ENCODE measurements around the gene COCH.
"Not testable (repeated sequence)": the region's sequence is repeated elsewhere in the genome, so short reads cannot be mapped to it uniquely, and the experiment has no call there.

The COCH gene

DNA sequence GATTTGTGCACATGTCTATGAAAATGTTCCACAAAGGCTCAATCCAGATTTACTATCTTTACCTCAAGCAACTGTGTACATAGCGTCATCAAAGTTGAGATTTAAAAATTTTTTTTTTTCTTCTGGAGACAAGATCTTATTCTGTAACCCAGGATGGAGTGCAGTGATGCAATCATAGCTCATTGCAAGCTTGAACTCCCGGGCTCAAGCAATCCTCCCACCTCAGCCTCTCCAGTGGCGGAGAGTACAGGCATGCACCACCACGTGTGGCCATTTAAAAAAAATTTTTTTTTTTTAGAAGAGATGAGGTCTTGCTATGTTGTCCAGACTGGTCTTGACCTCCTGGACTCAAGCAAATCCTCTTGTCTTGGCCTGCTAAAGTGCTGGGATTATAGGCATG is 2.3 kb downstream of the COCH start:
- no peak for DNase-seq

DNA sequence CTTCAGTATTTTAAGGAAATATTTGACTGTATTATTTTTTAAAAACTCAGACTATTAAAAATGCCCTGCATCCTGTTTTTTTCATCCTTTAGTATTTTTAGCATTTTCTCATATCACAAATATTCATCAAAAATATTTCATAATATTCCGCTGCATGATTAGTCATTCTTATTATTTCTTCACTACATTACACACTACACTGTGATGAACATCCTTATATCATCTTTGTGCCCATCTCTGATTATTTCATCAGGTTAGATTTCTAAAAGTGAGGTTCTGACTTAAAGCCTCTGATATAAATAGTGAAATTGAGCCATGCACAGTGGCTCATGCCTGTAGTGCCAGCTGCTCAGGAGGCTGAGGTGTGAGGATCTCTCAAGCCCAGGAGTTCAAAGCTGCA is 8.1 kb downstream of the COCH start:
- no peak for DNase-seq

DNA sequence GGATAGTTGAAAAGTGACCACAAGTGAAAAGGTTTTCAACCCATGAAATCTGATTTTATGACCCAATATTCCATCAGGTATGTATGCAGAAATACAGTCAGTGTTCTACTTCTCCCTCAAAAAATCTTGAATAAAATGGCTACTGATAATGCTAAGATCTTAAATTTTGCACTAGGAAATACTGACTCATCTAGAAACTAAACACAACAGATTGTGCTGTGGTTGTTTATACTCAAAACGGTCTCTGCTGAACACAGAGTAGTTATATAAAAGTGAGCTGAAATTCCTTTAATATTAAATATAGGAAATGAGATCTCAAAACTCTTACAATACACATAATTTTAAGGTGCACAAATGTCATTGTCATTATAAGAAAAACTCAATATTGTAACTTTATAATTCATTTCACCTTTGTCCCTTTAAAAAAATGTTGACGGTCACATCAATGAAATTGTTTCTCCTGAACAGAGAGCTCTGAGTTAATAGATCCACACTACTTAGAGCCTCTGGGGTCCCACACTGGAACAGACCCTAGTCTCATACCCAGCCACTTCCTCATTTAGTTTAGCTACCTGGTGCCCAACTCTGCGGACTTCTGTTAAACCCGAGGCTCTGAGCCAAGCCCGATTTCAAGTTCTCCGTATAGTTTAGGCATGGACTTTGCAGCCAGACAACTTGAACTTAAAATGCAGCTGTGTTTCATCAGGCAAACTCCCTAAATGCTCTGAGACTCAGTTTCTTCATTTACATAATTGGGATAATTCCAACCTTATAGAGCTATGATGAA is 9.3 kb downstream of the COCH start:
- no peak for DNase-seq

DNA sequence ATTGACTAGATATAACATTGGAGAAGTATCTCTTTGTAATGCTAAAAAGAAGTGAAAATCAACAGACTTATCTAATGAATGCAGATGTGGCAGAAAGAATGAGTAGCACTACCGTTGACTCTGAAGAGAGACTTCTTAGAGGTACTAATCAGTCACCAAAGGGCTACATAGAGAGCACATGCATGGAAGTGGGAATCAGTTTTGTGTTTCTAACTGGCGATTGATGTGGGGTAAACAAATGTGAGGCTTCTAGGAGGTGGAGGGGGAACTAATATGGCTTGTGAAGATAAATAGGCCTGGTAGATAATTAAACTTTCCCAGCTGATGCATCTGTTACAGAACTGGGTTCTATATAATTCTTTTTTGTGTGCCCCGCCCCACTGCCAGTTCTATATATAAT is 10.5 kb downstream of the COCH start:
- no peak for DNase-seq

DNA sequence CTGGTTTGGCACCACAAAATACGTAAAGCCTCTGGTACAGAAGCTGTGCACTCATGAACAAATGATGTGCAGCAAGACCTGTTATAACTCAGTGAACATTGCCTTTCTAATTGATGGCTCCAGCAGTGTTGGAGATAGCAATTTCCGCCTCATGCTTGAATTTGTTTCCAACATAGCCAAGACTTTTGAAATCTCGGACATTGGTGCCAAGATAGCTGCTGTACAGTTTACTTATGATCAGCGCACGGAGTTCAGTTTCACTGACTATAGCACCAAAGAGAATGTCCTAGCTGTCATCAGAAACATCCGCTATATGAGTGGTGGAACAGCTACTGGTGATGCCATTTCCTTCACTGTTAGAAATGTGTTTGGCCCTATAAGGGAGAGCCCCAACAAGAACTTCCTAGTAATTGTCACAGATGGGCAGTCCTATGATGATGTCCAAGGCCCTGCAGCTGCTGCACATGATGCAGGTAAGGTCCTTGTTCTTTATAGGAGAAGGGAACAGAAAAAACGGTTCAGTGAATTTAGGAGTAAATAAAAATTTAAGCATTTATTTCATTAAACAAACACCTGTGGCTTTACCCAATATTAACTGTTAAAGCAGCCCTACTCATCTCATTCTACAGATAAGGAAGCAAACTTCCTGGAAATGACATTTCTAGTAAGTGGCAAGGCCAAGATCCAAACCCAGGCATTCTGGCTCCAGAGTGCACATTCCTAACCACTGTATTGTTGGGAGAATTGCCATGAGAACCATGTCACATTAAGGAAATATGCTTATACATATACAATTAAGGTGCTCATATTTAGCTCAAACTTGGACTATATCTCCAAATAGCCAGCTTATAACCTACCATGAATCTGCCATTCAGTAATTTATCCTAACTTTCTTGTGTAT is 11.7 kb downstream of the COCH start:
- no peak for DNase-seq

DNA sequence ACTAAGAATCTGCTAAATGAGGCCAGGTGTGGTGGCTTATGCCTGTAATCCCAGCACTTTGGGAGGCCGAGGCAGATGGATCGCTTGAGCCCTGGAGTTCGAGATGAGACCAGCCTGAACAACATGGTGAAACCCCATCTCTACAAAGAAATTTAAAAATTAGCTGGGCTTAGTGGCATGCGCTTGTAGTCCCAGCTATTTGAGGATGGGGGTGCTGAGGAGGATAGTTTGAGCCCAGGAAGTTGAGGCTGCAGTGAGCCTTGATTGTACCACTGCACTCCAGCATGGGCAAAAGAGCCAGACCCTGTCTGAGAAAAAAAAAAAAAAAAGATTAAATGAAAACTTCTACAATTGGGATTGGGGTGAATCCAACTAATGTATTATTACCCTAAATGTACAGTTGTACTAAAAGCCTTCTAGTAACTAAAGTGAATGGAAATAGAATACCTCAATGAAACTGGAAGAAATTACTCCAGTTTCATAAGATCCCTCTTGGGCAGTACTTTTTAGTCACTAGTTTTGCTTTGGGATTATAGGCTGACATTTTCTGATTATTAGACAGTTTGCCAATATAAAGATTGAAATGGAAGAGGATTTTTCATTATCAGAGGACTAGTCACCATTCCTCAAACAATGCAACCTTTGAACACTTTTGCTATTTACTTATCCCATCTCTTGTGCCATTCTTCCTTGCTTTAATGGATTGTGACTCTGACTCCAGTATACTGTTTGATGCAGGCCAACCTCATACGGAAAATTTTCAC is 14.3 kb downstream of the COCH start:
- no peak for DNase-seq

DNA sequence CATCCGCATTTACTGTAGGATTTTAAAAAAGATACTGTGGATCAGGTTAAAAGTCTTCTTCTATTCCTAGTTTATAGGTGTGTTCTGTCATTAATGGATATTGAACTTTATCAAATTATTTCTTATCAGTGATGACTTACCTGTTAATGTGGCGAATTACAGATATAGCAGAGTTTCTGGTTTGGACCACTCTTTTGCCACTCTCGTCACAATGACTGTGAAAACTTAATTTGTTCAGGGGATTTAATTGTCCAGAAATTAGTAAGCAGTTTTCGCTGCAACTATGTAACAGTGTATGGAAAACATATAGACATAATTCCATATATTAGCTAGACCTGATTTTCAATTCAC is 14.9 kb downstream of the COCH start:
- no peak for DNase-seq

DNA sequence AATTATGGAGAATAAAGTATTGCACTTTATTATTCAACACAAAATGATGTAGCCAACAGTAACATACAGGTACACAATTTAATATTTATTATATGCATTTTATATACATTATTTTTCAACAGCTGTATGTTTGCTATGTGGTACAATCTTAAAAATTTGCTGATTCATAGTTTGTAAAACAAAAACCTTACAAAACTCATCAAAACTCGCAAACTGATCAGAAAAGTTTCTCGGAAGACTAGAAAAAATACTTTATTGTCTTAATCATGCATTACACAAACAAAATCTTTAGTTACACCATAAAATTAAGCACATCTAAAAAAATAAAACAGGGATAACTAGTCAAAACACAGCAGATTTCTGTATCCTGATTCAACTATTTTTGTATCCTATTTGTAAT is 19.5 kb downstream of the COCH start:
- DNase-seq: no peak

DNA sequence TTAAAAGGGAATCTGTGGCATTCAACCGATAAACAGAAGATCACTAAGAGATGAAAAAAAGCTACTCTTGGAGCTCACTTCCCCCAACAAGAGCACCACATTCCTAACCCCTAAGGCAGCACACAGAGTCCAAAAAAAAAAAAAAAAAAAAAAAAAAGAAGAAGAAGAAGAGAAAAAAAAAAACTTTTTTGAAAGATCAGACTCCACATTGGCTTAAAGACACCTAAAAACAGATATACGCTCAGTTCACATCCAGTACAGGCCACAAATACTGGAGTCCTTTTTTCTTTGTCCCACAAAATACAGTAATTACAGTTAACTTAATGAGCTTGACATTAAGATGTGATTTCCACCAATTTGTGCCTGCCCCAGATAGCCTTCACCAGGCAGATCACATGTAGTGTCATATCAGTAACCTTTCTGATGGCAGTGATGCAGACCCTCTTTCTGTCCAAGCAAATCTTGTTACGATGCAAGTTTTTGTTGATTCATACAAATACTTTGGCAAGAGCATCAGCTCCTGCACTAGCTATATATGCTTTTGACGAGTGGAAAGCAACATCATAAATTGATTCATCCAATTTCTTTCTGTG is 20.7 kb downstream of the COCH start:
- no peak for DNase-seq

DNA sequence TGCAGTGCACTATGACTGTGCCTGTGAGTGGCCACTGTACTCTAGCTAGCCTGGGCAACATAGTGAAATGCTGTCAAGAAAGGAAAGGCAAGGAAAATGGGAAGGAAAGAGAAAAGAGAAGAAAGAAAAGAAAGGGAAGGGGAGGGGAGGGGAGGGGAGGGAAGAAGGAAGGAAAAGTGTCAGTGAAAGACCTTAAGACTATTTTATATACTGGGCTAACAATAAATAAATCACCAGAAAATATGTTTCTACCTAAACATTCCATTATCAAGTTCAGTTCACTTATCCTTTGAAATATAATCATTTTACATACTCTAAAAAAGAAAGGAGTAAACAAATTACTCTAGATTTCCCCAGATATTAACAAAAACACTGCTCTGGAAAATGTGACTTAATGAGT is 22.1 kb downstream of the COCH start:
- DNase-seq: no peak

DNA sequence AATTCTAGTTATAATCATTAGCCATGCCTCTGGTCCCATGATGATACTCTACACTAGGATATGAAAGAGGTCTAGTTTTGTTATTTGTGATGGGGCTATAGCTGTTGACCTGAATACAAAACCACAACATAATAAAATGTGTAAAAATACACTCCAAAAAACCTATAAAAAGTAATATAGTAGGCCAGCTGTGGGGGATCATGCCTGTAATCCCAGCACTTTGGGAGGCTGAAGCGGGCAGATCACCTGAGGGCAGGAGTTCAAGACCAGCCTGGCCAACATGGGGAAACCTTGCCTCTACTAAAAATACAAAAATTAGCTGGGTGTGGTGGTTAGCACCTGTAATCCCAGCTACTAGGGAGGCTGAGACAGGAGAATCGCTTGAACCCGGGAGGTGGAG is 22.8 kb downstream of the COCH start:
- DNase-seq: not testable (repeated sequence)

DNA sequence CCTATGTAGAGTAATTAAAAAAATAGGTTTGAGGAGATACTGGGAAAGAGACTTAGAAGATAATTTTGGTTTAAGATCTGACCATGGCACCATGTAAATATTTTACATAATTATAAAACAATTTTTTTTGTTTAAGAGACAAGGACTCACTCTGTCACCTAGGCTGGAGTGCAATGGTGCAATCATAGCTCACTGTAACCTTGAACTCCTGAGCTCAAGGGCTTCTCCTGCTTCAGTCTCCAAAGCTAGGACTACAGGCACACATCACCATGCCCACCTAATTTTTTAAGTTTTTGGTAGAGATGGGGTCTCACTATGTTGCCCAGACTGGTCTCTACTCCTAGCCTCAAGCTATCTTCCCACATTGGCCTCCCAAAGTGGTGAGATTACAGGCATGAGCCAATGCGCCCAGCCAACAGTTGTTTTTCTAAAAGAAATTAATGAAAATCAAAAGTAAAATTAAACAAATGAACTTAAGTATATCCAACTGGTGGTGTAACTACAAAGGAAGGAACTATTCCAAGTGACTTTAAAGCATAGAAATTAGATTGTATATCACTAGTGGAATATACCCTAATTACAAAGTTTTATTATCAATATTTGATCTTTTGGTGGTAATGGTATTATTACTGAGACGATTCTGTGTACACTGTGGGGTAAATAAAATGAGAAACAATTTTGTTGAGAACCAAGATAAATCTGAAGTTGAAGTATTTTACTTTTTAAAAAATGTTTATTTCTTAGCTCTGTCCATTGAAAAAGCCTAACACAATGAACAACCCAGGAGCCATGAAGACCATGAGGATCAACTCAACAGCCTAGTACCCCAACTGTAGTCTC is 29.1 kb downstream of the COCH start:
- DNase-seq: no peak

DNA sequence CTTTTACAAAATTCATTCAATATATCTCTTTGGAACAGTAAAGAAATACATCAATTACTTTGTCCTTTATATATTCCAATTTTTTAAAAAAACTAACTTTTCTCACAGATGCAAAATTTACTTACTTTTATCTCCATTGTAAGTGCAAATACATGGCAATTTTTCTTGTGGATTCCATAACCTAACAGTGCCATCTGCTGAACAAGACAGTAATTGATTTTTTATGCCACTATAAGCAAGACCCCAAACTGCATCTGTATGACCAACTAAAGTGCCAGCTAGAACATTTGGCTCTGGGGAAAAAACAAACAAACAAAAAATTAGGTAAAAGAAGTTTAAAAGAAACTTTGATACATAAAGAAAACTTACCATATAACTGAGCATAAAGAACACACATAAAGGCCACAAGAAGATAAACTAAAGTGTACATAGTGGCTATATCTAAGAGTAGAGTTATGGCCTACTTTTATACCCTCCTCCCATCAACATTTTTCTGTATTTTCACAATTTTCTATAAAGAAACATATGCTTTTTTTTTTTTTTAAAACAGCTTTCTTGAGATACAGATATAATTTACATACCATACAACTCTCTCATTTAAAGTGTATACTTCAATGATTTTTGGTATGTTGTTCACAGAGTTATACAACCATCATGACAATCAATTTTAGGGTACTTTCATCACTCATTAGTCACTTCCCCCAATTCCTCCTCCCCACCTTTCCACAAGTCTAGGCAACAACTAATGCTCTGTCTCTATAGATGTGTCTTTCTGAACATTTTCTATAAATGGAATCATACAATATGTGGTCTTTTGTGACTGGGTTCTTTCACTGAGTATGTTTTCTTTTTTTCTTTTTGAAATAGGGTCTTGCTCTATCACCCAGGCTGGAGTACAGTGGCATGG is 32.6 kb downstream of the COCH start:
- DNase-seq: no peak

DNA sequence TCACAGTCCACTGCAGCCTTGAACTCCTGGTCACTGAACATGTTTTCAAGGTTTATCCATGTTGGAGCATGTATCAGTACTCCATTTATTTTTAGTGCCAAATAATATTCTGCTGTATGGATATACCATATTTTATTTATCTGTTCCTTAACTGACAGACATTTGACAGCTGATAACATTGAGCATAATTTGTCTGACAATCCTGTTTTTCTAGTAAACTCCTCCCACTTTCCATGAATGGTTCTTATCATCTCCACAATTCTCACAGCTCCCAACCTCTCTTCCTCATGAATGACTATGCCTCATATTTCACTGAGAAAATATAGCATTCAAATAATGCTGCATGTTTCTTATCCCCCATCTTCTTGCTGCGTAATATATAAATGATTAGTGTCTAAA is 33.3 kb downstream of the COCH start:
- DNase-seq: no peak

DNA sequence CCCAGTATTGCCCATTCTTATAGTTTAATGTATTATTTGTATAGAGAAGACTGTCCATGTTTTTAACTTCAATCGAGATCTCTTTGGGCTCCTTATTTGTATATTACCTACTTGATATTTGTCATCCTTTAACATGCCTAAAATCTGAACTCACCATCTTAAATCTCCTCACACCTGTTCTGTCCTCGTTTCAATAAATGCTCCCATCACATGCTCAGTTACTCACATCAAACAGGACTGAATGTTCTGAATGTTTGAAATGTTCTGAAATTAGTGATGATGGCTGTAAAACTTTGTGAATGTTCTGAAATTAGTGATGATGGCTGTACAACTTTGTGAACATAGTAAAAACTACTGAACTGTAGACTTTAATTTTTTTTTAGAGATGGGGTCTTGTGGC is 34.5 kb downstream of the COCH start:
- no peak for DNase-seq

DNA sequence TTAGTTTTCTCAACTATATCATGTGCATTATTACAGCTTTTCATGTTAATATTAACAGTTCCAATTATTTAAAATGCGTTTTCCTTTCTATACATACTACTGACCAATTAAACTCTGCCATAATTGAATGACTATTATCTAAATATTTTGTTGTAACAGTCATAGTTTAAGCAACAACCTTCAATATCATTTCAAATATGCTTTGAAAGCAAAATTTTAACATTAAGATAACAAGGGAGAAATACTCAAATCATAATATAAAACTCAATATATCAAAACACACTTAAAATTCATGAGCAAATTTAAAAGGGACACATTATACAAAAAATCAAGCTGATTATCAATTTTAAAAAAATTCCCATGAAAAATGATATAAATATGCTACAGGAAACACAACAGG is 40.5 kb downstream of the COCH start:
- DNase-seq: no peak

DNA sequence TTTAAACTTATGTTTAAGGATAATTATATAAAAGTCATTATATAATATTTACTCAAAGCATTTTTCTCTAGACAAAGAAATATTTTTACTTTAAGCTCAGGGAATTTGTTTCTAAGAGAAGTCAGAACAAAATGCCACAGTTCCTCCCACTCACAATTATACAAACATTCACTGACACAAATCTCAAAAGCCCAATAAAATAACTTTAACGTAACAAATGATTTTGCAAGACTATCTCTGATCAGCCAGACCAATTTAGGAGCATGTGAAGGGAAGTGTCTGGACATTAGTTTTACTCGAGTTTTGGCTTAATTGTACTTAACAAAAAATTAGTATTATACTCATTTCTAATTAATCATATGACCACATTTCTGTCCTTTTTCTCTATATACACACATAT is 41.2 kb downstream of the COCH start:
- no peak for DNase-seq

DNA sequence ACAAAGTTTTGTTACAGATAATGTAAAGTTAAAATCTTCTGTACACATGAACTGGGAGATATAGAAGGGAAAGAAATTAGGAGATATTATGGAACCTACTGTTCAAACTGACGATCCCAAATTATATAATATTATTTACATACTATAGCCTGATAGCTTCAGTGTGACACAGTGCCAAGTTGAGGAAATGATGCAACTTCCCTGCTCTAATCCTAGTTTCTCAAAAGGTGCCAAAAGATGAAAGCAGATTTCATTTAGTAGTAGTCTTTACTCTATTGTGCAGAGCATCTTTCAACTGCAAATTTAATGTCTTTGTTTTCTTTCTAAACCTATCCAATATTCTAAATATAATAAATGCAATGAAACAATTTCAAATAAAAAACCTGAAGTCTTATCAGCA is 46.9 kb downstream of the COCH start:
- peak; percentile 12 for DNase-seq

DNA sequence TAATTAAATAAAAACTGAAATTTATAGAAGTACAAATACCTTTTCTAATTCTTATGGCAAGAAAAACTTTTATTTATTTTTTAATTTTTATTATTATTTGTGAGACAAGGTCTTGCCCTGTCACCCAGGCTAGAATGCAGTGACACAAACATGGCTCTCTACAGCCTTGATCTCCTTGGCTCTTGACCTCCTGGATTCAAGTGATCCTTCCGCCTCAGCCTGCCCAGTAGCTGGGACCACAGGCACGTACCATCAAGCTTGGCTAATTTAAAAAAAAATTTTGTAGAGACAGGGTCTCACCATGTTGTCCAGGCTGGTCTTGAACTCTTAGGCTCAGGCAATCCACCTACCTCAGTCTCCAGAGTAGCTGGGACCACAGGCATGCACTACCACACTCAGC is 47.4 kb downstream of the COCH start:
- no peak for DNase-seq

DNA sequence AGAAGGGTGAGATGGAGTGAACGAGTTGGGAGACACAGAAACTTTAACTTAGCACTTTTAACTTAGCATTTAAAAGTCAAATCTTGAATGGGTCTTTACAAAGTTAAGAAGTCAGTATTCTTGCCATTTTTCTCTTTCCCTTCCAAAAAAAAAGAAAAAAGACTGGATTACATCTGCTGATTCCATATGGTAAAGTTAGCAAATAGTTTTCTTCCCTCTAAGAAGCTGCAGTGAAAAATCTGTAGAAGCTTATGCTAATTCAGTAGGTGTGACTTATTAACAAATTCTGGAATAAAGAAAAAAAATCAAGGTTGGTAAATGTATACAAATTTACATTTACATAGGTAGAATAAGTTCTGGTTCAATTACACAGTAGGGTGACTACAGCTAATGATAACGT is 50.9 kb downstream of the COCH start:
- DNase-seq: no peak

DNA sequence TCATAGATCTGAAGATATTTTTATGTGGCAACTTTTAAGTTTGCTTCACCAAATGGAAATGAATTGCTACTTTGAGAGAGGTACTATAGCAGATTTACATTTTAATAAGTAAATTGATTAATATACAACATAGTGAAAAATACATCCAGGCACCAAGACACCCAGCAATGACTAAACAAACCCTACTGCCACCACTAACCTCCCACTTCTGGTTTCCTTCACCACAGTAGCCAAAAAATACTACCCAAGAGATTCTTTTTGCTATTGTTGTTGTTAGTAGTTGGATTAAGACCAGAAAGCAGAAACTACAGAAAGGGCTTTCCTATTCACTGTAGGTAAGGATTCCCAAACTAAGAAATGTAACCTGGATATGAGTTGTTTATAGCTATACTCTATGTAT is 54.1 kb downstream of the COCH start:
- no peak for DNase-seq

Data from GF-D8 (cell line).